SJSA1 (cell line): ENCODE measurements around the gene GPHN. TPM values are rescaled to one million over a fixed set of nuclear protein-coding genes. Genes with fewer than 3 reads are reported as not detected.

ENCODE experiments used
- DNase-seq, 2 experiments: peaks; one replicate each; pipeline ENCODE4 v3.0.0-alpha.2; 2015 to 2020; ENCODE audit warnings: low spot score in 2 of 2, low read depth in 1 of 2
- H3K27ac ChIP-seq: fragments of 250-450 bp; sonication (Bioruptor Pico); 2 replicates; pipeline ENCODE4 v1.5.1; 2020; ENCODE audit warnings: mild to moderate bottlenecking, moderate library complexity
- H3K27me3 ChIP-seq: fragments of 250-450 bp; sonication (Bioruptor Pico); replicated peaks from 2 replicates; pipeline ENCODE4 v1.5.1; 2020; ENCODE audit warnings: mild to moderate bottlenecking, moderate library complexity
- H3K36me3 ChIP-seq: fragments of 250-450 bp; sonication (Bioruptor Pico); 2 replicates; pipeline ENCODE4 v1.5.1; 2020; ENCODE audit warnings: mild to moderate bottlenecking
- H3K4me1 ChIP-seq: fragments of 250-450 bp; sonication (Bioruptor Pico); replicated peaks from 2 replicates; pipeline ENCODE4 v1.6.1; 2021; ENCODE audit warnings: mild to moderate bottlenecking
- H3K4me3 ChIP-seq: fragments of 250-450 bp; sonication (Bioruptor Pico); 2 replicates; pipeline ENCODE4 v1.5.1; 2020; ENCODE audit warnings: mild to moderate bottlenecking
- H3K9me3 ChIP-seq: fragments of 250-450 bp; sonication (Bioruptor Pico); replicated peaks from 2 replicates; pipeline ENCODE4 v1.5.1; 2020; ENCODE audit warnings: mild to moderate bottlenecking
- total RNA-seq: library from RNA; depleted of rRNA; stranded (reverse); fragments of >200 nt; shearing (Covaris generic); gene quantifications from 2 replicates; pipeline ENCODE4 v1.2.3, GENCODE V29; 2014

The GPHN gene
- total RNA-seq, 1 experiment from 2014 or later: 2.2 TPM

DNA sequence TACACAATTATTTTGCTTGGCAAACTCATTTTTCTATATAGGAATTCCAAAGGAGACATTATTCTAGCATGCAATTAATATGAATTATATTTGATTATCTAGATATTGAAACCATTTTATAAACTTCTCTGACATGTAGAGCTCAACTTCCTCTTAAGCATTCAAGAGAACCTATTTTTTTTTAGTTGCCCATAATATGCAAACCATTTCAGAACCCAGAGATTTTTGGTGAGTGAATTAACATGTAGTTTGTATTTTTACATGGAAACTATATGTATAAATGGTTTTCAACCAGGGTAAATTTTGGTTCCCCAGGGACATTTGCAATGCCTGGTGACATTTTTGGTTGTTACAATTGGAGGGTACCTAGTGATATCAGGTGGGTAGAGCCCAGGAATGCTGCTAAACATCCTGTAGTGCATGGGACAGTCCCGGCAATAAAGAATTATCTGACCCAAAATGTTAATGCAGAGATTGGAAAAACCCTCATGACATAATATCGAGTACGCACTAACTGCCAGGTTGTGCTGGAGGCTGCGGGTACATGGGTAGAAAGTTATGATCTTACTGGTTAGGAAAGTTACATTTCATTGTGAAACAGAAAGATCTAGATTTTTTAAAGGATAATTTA, 342.4 kb downstream of the GPHN start:
- H3K27ac ChIP-seq: no peak overlapping the region
- H3K36me3 ChIP-seq: no peaks in the 10 kb centered on the region
- DNase-seq: no peak
- H3K27me3 ChIP-seq: no peaks in the 10 kb centered on the region
- no peaks in the 10 kb centered on the region for H3K4me1 ChIP-seq
- H3K9me3 ChIP-seq: no peaks in the 10 kb centered on the region
- no peak overlapping the region for H3K4me3 ChIP-seq

GRCh38 chr14:66853311-66853710, 345.4 kb downstream of the GPHN start:
- DNase-seq: no peak
- no peaks in the 10 kb centered on the region for H3K36me3 ChIP-seq
- no peak overlapping the region for H3K27ac ChIP-seq
- H3K4me3 ChIP-seq: no peak overlapping the region
- no peaks in the 10 kb centered on the region for H3K27me3 ChIP-seq
- H3K4me1 ChIP-seq: no peaks in the 10 kb centered on the region
- no peaks in the 10 kb centered on the region for H3K9me3 ChIP-seq

DNA sequence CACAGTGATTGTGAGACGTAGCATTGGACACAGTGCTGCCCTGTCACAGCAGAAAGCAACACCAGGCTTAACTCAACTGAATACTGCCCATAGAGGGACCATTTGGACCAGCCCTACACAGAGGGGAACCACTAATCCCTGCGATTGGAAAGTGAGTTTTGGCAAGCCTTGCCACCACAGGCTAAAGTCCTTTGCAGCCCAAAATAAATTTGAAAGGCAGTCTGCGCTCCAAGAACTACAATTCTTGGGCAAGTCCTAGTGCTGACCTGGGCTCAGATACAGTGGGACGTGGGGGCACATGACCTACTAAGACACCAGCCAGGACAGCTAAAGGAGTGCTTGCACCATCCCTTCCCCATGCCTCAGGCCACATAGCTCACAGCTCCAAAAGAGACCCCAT, 349.9 kb downstream of the GPHN start:
- Histone ChIP-seq H3K36me3 (no peaks in the 10 kb centered on the region), H3K27me3 (no peaks in the 10 kb centered on the region), H3K9me3 (0 out of 2 replicates have a peak, but pooled peaks cover 2% of the 10 kb centered on the region), H3K4me1 (no peaks in the 10 kb centered on the region), H3K4me3 (no peak overlapping the region), H3K27ac (no peak overlapping the region)
- DNase-seq: no peak

DNA sequence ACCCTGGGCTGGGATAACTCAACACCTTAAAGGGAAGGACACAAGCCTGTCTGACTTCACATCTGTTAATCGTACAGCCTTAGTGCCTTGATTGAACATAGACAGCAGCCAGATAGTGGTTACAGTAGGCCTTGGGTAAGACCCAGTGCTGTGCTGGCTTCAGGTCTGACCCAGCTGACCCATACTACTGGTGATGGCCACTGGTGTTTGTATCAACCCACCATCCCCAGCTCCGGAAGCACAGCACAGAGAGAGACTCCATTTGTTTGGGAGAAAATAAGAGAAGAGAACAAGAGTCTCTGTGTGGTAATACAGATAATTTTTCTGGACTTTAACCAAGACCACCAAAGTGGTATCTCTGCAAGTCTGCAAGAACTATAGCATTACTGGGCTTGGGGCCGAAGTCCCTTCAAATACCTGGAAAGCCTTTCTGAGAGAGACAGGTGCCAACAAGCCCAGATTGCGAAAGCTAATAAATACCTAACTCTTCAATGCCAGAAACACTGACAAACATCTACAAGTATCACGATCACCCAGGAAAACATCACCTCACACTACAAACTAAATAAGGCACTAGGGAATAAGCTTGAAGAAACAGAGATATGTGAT, 351.2 kb downstream of the GPHN start:
- Histone ChIP-seq H3K9me3 (0 out of 2 replicates have a peak, but pooled peaks cover 2% of the 10 kb centered on the region), H3K27ac (no peak overlapping the region), H3K4me1 (no peaks in the 10 kb centered on the region), H3K4me3 (no peak overlapping the region), H3K36me3 (no peaks in the 10 kb centered on the region), H3K27me3 (no peaks in the 10 kb centered on the region)
- DNase-seq: no peak

DNA sequence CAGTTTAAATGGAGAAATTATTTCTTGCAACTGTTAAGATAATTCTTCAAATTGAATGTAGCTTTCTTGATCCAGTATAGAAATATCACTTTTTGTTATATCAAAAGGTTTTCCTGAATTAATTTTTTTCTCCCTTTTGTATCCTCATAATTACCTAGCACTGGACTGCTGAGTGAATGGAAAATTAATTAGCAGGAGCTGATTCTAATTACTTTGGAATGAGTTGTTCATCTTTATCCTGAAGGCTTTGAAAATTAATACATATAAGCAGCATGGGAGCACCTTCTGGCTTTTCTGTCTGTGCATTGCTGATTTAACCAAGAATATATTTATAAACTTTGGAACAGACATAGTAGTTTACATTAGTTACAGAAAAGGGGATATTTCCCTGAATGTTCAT, 373.6 kb downstream of the GPHN start:
- Histone ChIP-seq H3K27ac (no peak overlapping the region), H3K27me3 (no peaks in the 10 kb centered on the region), H3K4me3 (no peak overlapping the region), H3K36me3 (no peaks in the 10 kb centered on the region), H3K9me3 (no peaks in the 10 kb centered on the region; the same call in 1 of the 2 replicates), H3K4me1 (no peaks in the 10 kb centered on the region)
- DNase-seq: no peak

DNA sequence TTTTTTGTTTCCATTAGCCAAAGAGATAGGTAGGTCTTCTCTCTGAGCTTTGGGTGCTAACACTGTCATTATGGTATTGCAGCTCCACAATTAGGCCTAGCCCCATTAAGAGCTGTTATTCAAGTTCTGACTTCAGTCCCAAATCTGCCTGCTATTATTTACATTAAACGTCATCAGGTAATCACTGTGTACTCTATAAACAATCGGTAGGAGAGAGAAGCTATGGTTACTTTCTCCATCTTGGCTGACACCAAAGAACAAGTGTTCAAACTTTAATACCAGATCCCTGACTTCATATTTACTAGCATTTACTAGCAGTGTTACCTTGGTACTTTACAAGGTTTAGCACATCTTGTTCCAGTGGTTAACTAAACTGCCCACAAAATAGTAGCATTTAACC, 376.2 kb downstream of the GPHN start:
- Histone ChIP-seq H3K27me3 (no peaks in the 10 kb centered on the region), H3K9me3 (no peaks in the 10 kb centered on the region; the same call in none of the 2 replicates), H3K36me3 (no peaks in the 10 kb centered on the region), H3K4me1 (no peaks in the 10 kb centered on the region), H3K27ac (no peak overlapping the region), H3K4me3 (no peak overlapping the region)
- no peak for DNase-seq

DNA sequence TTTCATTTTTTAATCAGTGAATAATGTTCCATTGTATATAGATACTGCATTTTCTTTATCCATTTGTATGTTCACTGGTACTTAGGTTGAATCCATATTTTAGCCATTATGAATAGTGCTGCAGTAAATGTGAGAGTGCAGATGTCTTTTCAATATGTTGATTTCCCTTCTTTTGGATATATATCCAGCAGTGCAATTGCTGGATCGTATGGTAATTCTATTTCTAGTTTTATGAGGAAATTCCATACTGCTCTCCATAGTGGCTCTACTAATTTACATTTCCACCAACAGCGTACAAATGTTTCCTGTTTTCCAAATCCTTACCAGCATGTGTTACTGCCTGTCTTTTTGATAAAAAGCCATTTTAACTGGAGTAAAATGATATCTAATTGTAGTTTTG, 392.8 kb downstream of the GPHN start:
- Histone ChIP-seq H3K9me3 (no peaks in the 10 kb centered on the region), H3K36me3 (no peaks in the 10 kb centered on the region), H3K4me1 (no peaks in the 10 kb centered on the region), H3K27ac (no peak overlapping the region), H3K27me3 (no peaks in the 10 kb centered on the region), H3K4me3 (no peak overlapping the region)
- no peak for DNase-seq

- Histone ChIP-seq H3K4me3 (no peak overlapping the region), H3K9me3 (no peaks in the 10 kb centered on the region), H3K4me1 (no peaks in the 10 kb centered on the region), H3K27ac (no peak overlapping the region), H3K27me3 (no peaks in the 10 kb centered on the region), H3K36me3 (no peaks in the 10 kb centered on the region)
- DNase-seq: no peak
Measured at GRCh38 chr14:66910311-66910840, 402.4 kb downstream of the GPHN start.

DNA sequence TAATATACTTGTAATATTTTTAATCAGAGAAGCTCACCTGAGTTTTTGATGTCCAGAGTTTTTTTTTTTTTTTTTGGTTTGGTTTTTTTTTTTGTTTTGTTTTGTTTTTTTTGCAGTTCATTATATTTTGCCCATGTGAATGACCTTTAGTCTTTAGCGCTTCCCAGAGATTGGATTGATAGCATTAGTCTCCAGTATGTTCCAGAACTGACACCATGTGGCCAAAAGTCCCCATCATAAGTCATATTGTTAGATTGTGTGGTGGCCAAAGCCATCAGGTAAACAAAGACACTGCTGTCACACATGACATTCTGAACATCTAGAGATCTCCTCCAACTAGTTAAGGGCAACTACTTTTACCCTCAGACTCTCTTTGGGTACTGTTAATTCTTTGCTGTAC, 408.5 kb downstream of the GPHN start:
- no peak overlapping the region for H3K4me3 ChIP-seq
- no peak overlapping the region for H3K27ac ChIP-seq
- no peaks in the 10 kb centered on the region for H3K27me3 ChIP-seq
- H3K4me1 ChIP-seq: no peaks in the 10 kb centered on the region
- no peak for DNase-seq
- H3K36me3 ChIP-seq: no peaks in the 10 kb centered on the region
- no peaks in the 10 kb centered on the region for H3K9me3 ChIP-seq

GRCh38 chr14:66918527-66918926, 410.6 kb downstream of the GPHN start:
- H3K27ac ChIP-seq: no peak overlapping the region
- no peaks in the 10 kb centered on the region for H3K27me3 ChIP-seq
- H3K36me3 ChIP-seq: no peaks in the 10 kb centered on the region
- DNase-seq: no peak
- H3K9me3 ChIP-seq: no peaks in the 10 kb centered on the region
- no peaks in the 10 kb centered on the region for H3K4me1 ChIP-seq
- H3K4me3 ChIP-seq: no peak overlapping the region

GRCh38 chr14:66920196-66920595, 412.2 kb downstream of the GPHN start:
- Histone ChIP-seq H3K9me3 (no peaks in the 10 kb centered on the region), H3K27me3 (no peaks in the 10 kb centered on the region), H3K36me3 (no peaks in the 10 kb centered on the region), H3K27ac (no peak overlapping the region), H3K4me3 (no peak overlapping the region), H3K4me1 (no peaks in the 10 kb centered on the region)
- DNase-seq: no peak

DNA sequence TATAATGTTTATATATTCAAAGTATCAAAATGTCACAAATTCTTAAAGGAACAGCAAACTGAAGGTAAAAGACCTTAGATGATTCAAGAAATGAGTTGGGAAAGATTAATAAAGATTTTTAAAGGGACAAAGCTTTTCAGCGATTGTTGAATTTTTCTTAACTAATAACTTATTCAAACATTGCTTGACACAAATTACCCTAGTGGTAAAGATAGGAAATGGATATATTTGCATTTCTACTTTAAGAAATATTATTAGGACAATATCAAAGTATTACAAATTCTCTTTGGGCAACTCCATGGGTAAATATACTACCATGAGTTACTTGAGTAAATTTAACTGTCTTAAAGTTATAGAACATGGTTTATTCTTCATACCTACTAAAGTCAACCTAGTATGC, 415.3 kb downstream of the GPHN start:
- no peak overlapping the region for H3K4me3 ChIP-seq
- H3K36me3 ChIP-seq: no peaks in the 10 kb centered on the region
- no peaks in the 10 kb centered on the region for H3K9me3 ChIP-seq
- no peaks in the 10 kb centered on the region for H3K4me1 ChIP-seq
- no peaks in the 10 kb centered on the region for H3K27me3 ChIP-seq
- no peak for DNase-seq
- no peak overlapping the region for H3K27ac ChIP-seq

- no peaks in the 10 kb centered on the region for H3K4me1 ChIP-seq
- no peak for DNase-seq
- no peak overlapping the region for H3K27ac ChIP-seq
- H3K27me3 ChIP-seq: no peaks in the 10 kb centered on the region
- no peaks in the 10 kb centered on the region for H3K36me3 ChIP-seq
- H3K4me3 ChIP-seq: no peak overlapping the region
- H3K9me3 ChIP-seq: peaks cover 2% of the 10 kb centered on the region; the same call in 1 of the 2 replicates
Measured at GRCh38 chr14:66939409-66939808, 431.5 kb downstream of the GPHN start.

DNA sequence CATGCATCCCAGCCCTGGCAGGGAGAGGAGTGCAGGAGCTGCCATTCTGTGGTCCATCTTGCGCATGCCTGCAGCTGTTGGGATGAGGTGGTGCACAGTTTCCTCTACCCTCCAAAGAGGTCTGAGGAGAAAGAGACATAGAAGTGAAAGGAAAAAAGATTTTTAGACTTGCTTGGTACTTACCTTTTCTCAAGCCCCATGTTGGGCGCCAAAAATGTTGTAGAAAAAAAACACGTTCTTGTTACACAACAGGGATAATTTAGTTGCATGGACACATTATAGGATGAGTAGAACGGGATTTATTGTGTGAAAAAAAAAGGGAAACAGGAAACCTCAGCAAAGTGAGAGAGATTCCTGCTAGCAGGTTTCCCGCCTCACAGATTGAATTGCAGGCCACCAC, 436.9 kb downstream of the GPHN start:
- peaks cover 17% of the 10 kb centered on the region for H3K9me3 ChIP-seq
- H3K27me3 ChIP-seq: no peaks in the 10 kb centered on the region
- no peak overlapping the region for H3K27ac ChIP-seq
- H3K4me3 ChIP-seq: no peak overlapping the region
- no peaks in the 10 kb centered on the region for H3K4me1 ChIP-seq
- no peak for DNase-seq
- H3K36me3 ChIP-seq: no peaks in the 10 kb centered on the region
